ENCODE results near the gene CPT1A.

CPT1A gene

DNA sequence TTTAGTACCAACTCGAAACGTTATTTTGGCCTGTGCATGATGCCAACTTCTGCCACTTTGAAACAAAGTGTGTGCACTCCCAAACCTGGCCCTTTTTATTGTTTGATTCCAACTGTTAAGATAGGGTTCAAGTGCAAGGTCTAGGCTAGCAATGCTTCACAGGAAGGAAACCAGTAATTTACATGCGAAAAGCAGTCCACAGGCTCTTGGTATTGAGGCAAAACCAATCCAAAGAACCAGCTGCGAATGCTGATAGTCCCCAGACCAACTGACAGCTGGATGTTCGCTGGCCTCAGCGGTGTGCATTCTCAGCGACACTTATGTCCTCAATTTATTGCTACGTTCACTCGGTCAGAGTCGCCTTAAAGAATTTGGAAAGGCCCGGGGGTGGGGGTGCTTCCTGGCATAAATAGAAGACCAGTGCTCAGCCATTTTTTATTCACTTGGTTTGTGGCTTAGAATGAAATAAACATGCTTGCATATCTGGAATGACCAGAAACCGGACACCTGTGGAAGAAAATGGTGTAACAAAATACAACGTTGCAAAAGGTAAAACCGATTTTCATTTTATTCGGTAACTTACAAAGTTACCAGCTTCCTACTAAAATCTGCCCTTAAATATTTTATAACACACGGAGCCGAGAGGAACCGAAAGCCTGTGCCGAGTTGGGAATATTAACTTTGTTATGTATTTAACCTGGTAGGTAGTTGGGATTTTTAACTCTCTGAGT is 1.6 kb downstream of the CPT1A start:
- Histone ChIP-seq H3K36me3 (peaks cover 0 to 3% (median 0%) of the 10 kb centered on the region in 3 donors), H3K27ac (peak overlapping the region; percentile 92 to 95), H3K27me3 (no peaks in the 10 kb centered on the region), H3K4me3 (peak overlapping the region; percentile 90 to 95), H3K9me3 (no peaks in the 10 kb centered on the region), H3K4me1 (peaks cover 0 to 79% (median 58%) of the 10 kb centered on the region in 4 donors)
- intact Hi-C loops (cut with DNase I; ENCODE audit: low total_unique reads), result loop anchor here (5.0 to 10.0 kb wide), 2 partner anchors 52 to 805 kb away; partner anchors contain the start of gene CCND1
- TF ChIP-seq, protein P1, sequence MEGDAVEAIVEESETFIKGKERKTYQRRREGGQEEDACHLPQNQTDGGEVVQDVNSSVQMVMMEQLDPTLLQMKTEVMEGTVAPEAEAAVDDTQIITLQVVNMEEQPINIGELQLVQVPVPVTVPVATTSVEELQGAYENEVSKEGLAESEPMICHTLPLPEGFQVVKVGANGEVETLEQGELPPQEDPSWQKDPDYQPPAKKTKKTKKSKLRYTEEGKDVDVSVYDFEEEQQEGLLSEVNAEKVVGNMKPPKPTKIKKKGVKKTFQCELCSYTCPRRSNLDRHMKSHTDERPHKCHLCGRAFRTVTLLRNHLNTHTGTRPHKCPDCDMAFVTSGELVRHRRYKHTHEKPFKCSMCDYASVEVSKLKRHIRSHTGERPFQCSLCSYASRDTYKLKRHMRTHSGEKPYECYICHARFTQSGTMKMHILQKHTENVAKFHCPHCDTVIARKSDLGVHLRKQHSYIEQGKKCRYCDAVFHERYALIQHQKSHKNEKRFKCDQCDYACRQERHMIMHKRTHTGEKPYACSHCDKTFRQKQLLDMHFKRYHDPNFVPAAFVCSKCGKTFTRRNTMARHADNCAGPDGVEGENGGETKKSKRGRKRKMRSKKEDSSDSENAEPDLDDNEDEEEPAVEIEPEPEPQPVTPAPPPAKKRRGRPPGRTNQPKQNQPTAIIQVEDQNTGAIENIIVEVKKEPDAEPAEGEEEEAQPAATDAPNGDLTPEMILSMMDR (IDR thresholded peaks at IDR 0.05), result no peak
- DNase-seq, result no peak

DNA sequence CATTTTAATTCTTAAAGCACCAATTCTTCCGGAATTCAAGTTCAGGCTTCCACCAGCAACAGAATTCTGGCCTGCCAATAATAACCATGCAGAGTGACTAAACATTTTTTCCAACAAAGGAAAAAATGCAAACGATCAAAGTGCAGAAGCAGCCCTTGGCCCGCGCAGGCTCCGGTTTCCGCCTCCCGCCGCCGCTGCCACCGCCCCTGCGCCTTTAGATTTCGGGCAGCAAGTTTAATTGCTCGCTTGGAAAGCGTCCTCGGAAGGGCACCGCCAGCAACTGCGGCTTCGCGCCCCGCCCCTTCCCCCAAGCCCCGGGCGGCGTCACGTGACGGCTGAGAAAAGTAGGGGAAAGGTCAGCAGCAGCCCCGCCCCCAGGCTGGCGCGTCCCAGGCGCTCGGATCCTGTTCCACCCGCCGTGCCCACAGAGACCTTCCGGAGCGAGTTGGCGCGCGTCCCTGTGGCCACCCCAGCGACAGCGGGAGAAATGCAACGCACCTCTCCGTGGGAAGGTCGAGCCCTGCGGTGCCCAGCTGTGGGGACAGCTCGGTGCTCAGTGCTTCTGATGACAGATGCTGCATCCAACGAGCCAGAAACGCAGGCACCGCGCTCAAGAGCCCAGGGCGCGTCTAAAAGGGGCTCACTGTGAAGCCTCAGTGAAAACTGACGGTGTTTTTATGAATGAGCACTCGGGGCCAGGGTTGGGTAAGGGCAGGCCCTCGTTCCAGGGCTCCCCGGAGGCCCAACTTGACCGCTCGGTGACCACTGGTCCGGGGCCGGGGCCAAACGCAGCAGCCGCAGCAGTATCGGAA is 2.5 kb downstream of the CPT1A start:
- intact Hi-C loops (cut with DNase I; ENCODE audit: low total_unique reads), result no loop called here
- peak; percentile 93 to 98 for DNase-seq
- Histone ChIP-seq H3K9me3 (no peaks in the 10 kb centered on the region), H3K27ac (peak overlapping the region; percentile 92 to 95), H3K4me1 (peaks cover 0 to 73% (median 57%) of the 10 kb centered on the region in 4 donors), H3K36me3 (peaks cover 0 to 3% (median 0%) of the 10 kb centered on the region in 3 donors), H3K27me3 (no peaks in the 10 kb centered on the region), H3K4me3 (peak overlapping the region; percentile 90 to 95)
- TF ChIP-seq, protein P1 (IDR thresholded peaks at IDR 0.05), result no peak

DNA sequence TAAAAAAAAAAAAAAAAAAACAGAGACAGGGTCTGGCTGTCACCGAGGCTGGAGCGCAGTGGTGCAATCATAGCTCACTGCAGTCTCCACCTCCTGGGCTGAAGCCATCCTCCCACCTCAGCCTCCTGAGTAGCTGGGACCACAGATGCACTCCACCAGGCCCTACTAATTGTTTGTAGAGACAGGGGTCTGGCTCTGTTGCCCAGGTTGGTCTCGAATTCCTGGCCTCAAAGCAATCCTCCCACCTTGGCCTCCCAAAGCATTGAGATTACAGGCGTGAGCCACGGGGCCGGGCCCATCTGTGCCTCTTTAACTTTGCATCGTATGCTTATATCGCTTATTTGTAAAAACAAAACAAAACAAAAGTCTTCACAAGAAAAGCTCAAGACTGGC is 3.1 kb downstream of the CPT1A start:
- DNase-seq, result peak; percentile 56 to 81
- peaks cover 0 to 3% (median 0%) of the 10 kb centered on the region in 3 donors for H3K36me3 ChIP-seq
- no peaks in the 10 kb centered on the region for H3K27me3 ChIP-seq
- peak overlapping the region; percentile 92 to 95 for H3K27ac ChIP-seq
- H3K4me1 ChIP-seq, result peaks cover 0 to 66% (median 50%) of the 10 kb centered on the region in 4 donors
- H3K4me3 ChIP-seq, result peak overlapping the region; percentile 90 to 95
- H3K9me3 ChIP-seq, result no peaks in the 10 kb centered on the region
- intact Hi-C loops (cut with DNase I; ENCODE audit: low total_unique reads), result no loop called here
- TF ChIP-seq, protein P1 (IDR thresholded peaks at IDR 0.05), result no peak

DNA sequence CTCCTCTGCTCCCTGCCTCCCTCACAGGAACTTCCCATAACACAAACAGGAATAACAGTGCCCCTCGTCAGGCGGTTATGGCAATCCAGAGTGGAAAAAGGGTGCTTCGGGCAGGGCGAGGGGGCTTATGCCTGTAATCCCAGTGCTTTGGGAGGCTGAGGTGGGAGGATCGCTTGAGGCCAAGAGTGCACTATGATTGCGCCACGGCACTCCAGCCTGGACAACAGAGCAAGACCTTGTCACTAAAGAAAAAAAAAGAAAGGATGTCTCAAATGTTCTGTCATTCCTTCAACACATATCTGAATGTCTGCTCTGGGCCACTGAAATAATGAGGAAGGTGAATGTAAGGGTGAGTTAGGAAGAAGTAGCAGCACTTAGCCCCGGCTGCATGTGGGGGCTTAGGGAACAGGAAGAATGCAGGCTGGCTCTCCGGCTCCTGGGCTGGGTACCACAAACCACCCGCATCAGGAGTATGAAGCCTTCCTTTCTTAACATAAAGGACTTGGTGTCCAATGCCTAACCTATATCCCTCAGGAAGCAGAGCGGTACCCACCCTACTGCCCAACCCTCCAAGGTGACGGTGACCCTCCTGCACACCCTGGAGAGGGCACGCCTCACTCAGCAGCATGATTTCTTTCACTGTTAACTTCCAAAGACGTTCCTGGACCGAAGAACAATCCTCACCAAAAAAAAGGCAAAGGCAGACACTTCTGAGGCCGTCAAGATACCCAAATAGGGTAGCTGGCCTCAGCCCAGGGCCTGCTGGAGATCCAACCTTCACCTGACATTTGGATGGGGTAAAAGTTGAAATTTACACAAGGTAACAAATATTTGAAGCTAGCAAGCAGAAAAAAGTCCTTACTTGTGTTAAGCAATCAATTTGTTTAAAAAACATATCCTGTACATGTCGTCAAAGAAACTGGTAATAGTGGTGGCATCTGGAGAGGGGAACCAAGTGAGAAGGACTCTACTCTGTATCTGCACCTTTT is 3.8 kb downstream of the CPT1A start:
- Histone ChIP-seq H3K27me3 (no peaks in the 10 kb centered on the region), H3K4me3 (peak overlapping the region; percentile 90 to 95), H3K4me1 (peaks cover 0 to 65% (median 50%) of the 10 kb centered on the region in 4 donors), H3K36me3 (peaks cover 0 to 3% (median 0%) of the 10 kb centered on the region in 3 donors), H3K27ac (peak overlapping the region; percentile 92 to 95), H3K9me3 (no peaks in the 10 kb centered on the region)
- no peak for DNase-seq
- intact Hi-C loops (cut with DNase I; ENCODE audit: low total_unique reads), result no loop called here
- TF ChIP-seq, protein P1 (IDR thresholded peaks at IDR 0.05), result no peak

DNA sequence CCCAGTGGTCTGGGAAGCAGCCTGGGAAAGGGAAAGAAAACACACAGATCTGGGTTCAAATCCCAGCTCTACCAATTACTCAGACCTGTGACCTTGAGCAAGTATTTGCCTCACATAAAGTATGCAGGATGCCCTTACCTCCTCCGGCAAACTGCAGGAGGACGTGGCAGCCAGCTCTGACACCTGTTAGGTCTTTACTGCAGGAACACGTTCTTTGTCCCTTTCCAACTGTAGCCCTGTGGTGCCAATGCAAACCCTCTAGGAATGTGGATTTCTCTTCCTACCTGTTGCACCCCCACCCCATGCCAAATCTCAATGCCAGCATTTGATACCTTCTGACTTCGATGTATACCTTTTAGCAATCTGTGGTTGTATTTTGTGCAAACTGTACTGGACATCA is 6.0 kb downstream of the CPT1A start:
- peak overlapping the region in 1 of 2 donors; percentile 95 for H3K27ac ChIP-seq
- H3K27me3 ChIP-seq, result no peaks in the 10 kb centered on the region
- TF ChIP-seq, protein P1 (IDR thresholded peaks at IDR 0.05), result no peak
- H3K9me3 ChIP-seq, result no peaks in the 10 kb centered on the region
- H3K36me3 ChIP-seq, result peaks cover 0 to 8% (median 4%) of the 10 kb centered on the region in 3 donors
- peaks cover 5 to 74% (median 53%) of the 10 kb centered on the region in 4 donors for H3K4me1 ChIP-seq
- H3K4me3 ChIP-seq, result no peak overlapping the region
- intact Hi-C loops (cut with DNase I; ENCODE audit: low total_unique reads), result no loop called here
- DNase-seq, result no peak
